Neural crest cell (in vitro differentiated cells): Measurements from ENCODE around the gene CAMK2N1. TPM values are rescaled to one million over a fixed set of nuclear protein-coding genes. Genes with fewer than 3 reads are reported as not detected.

Experiments
- DNase-seq: peaks from one replicate; pipeline ENCODE4 v3.0.0; 2021; ENCODE audit warnings: low read depth, mixed read lengths, low spot score
- H3K27ac Mint-ChIP-seq: one replicate; pipeline ENCODE4 v1.8.0; 2021; ENCODE audit warnings: mild to moderate bottlenecking, mixed read lengths; ENCODE audit not compliant: unreplicated experiment
- H3K27me3 Mint-ChIP-seq: 2 replicates; pipeline ENCODE4 v1.8.0; 2021; ENCODE audit warnings: low read depth, mild to moderate bottlenecking, mixed read lengths
- H3K36me3 Mint-ChIP-seq: 2 replicates; pipeline ENCODE4 v1.8.0; 2021; ENCODE audit warnings: low read depth, mild to moderate bottlenecking, mixed read lengths
- H3K4me1 Mint-ChIP-seq: 2 replicates; pipeline ENCODE4 v1.8.0; 2021; ENCODE audit warnings: mixed read lengths
- H3K4me3 Mint-ChIP-seq: one replicate; pipeline ENCODE4 v1.8.0; 2021; ENCODE audit warnings: mild to moderate bottlenecking, mixed read lengths
- H3K9me3 Mint-ChIP-seq: 2 replicates; pipeline ENCODE4 v1.8.0; 2021; ENCODE audit warnings: mixed read lengths
- CTCF ChIP-seq: fragments of 200-600 bp; sonication (generic); conservative IDR thresholded peaks from 2 replicates; pipeline ENCODE4 v1.5.0; 2021; ENCODE audit warnings: antibody characterized with exemption, mild to moderate bottlenecking
- total RNA-seq: library from RNA; stranded (reverse); gene quantifications from 2 replicates; pipeline ENCODE4 v1.2.1, GENCODE V29; 2021

Gene CAMK2N1
- total RNA-seq, 1 donor from 2014 or later: 31.4 TPM

- Mint-ChIP-seq H3K27ac (no peak overlapping the region), H3K27me3 (peaks cover 11% of the 10 kb centered on the region), H3K9me3 (no peaks in the 10 kb centered on the region), H3K36me3 (no peaks in the 10 kb centered on the region), H3K4me1 (peaks cover 70% of the 10 kb centered on the region), H3K4me3 (peak overlapping the region; percentile 79)
- DNase-seq: peak; percentile 5
- TF ChIP-seq CTCF: no peak
Observed at GRCh38 chr1:20480243-20480944, 5.6 kb downstream of the CAMK2N1 start.

- TF ChIP-seq CTCF: no peak
- DNase-seq: no peak
- peak overlapping the region; percentile 79 for H3K4me3 Mint-ChIP-seq
- peaks cover 74% of the 10 kb centered on the region for H3K4me1 Mint-ChIP-seq
- peaks cover 11% of the 10 kb centered on the region for H3K27me3 Mint-ChIP-seq
- H3K36me3 Mint-ChIP-seq: no peaks in the 10 kb centered on the region
- H3K9me3 Mint-ChIP-seq: no peaks in the 10 kb centered on the region
- peak overlapping the region; percentile 4 for H3K27ac Mint-ChIP-seq
Observed at GRCh38 chr1:20479840-20480239, 6.2 kb downstream of the CAMK2N1 start.

- Mint-ChIP-seq H3K4me1 (peaks cover 69% of the 10 kb centered on the region), H3K27ac (no peak overlapping the region), H3K9me3 (no peaks in the 10 kb centered on the region), H3K36me3 (no peaks in the 10 kb centered on the region), H3K4me3 (no peak overlapping the region), H3K27me3 (peaks cover 3% of the 10 kb centered on the region)
- DNase-seq: no peak
- no peak for TF ChIP-seq CTCF
Observed at GRCh38 chr1:20478057-20478635, 7.9 kb downstream of the CAMK2N1 start.

GRCh38 chr1:20477348-20478056 lies 8.5 kb downstream of the CAMK2N1 start:
- H3K9me3 Mint-ChIP-seq: no peaks in the 10 kb centered on the region
- no peak overlapping the region for H3K27ac Mint-ChIP-seq
- no peak overlapping the region for H3K4me3 Mint-ChIP-seq
- TF ChIP-seq CTCF: no peak
- no peaks in the 10 kb centered on the region for H3K36me3 Mint-ChIP-seq
- peaks cover 3% of the 10 kb centered on the region for H3K27me3 Mint-ChIP-seq
- DNase-seq: no peak
- peaks cover 66% of the 10 kb centered on the region for H3K4me1 Mint-ChIP-seq

- Mint-ChIP-seq H3K36me3 (no peaks in the 10 kb centered on the region), H3K9me3 (no peaks in the 10 kb centered on the region), H3K4me3 (no peak overlapping the region), H3K27me3 (peaks cover 3% of the 10 kb centered on the region), H3K27ac (no peak overlapping the region), H3K4me1 (peaks cover 55% of the 10 kb centered on the region)
- TF ChIP-seq CTCF: no peak
- DNase-seq: peak; percentile 53
Observed at GRCh38 chr1:20476265-20477038, 9.6 kb downstream of the CAMK2N1 start.
